Mesothelial cell of epicardium (in vitro differentiated cells): ENCODE data around the gene WDR87. TPM values are rescaled to one million over a fixed set of nuclear protein-coding genes. Genes with fewer than 3 reads are reported as not detected.
A peak's percentile ranks its signal among the peaks of the same experiment; 100 is the strongest.

Experiments used
- DNase-seq, 2 experiments: peaks; one replicate each; pipeline ENCODE4 v3.0.0; 2021; ENCODE audit warnings: low spot score in 2 of 2; ENCODE audit not compliant: unreplicated experiment in 2 of 2
- H3K27ac Mint-ChIP-seq: 2 replicates; pipeline ENCODE4 v1.8.0; 2021; ENCODE audit warnings: mixed read lengths
- H3K27me3 Mint-ChIP-seq: 2 replicates; pipeline ENCODE4 v1.8.0; 2021; ENCODE audit warnings: low read depth, mixed read lengths
- H3K36me3 Mint-ChIP-seq: 2 replicates; pipeline ENCODE4 v1.8.0; 2021; ENCODE audit warnings: mixed read lengths
- H3K4me1 Mint-ChIP-seq: 2 replicates; pipeline ENCODE4 v1.8.0; 2021; ENCODE audit warnings: mixed read lengths
- H3K4me3 Mint-ChIP-seq: 2 replicates; pipeline ENCODE4 v1.8.0; 2021; ENCODE audit warnings: mild to moderate bottlenecking, moderate library complexity, mixed read lengths
- H3K9me3 Mint-ChIP-seq: 2 replicates; pipeline ENCODE4 v1.8.0; 2021; ENCODE audit warnings: mixed read lengths
- total RNA-seq: library from RNA; stranded (reverse); gene quantifications from 3 replicates; pipeline ENCODE4 v1.2.1, GENCODE V29; 2021
- TF ChIP-seq, protein P1 (sequence below): fragments of 200-600 bp; sonication (generic); IDR thresholded peaks from one replicate; pipeline ENCODE4 v1.5.0; 2021; ENCODE audit warnings: antibody characterized with exemption; ENCODE audit not compliant: unreplicated experiment

The WDR87 gene
- total RNA-seq, 1 donor from 2014 or later: not detected

- H3K36me3 Mint-ChIP-seq: peaks cover 13% of the 10 kb centered on the region
- no peak overlapping the region for H3K4me3 Mint-ChIP-seq
- TF ChIP-seq, protein P1, sequence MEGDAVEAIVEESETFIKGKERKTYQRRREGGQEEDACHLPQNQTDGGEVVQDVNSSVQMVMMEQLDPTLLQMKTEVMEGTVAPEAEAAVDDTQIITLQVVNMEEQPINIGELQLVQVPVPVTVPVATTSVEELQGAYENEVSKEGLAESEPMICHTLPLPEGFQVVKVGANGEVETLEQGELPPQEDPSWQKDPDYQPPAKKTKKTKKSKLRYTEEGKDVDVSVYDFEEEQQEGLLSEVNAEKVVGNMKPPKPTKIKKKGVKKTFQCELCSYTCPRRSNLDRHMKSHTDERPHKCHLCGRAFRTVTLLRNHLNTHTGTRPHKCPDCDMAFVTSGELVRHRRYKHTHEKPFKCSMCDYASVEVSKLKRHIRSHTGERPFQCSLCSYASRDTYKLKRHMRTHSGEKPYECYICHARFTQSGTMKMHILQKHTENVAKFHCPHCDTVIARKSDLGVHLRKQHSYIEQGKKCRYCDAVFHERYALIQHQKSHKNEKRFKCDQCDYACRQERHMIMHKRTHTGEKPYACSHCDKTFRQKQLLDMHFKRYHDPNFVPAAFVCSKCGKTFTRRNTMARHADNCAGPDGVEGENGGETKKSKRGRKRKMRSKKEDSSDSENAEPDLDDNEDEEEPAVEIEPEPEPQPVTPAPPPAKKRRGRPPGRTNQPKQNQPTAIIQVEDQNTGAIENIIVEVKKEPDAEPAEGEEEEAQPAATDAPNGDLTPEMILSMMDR: no peak
- no peak overlapping the region for H3K27ac Mint-ChIP-seq
- DNase-seq: no peak
- H3K4me1 Mint-ChIP-seq: peaks cover 14% of the 10 kb centered on the region
- no peaks in the 10 kb centered on the region for H3K27me3 Mint-ChIP-seq
- peaks cover 2% of the 10 kb centered on the region for H3K9me3 Mint-ChIP-seq
Observed at GRCh38 chr19:37951816-37952210, 45.4 kb upstream of the WDR87 start.

DNA sequence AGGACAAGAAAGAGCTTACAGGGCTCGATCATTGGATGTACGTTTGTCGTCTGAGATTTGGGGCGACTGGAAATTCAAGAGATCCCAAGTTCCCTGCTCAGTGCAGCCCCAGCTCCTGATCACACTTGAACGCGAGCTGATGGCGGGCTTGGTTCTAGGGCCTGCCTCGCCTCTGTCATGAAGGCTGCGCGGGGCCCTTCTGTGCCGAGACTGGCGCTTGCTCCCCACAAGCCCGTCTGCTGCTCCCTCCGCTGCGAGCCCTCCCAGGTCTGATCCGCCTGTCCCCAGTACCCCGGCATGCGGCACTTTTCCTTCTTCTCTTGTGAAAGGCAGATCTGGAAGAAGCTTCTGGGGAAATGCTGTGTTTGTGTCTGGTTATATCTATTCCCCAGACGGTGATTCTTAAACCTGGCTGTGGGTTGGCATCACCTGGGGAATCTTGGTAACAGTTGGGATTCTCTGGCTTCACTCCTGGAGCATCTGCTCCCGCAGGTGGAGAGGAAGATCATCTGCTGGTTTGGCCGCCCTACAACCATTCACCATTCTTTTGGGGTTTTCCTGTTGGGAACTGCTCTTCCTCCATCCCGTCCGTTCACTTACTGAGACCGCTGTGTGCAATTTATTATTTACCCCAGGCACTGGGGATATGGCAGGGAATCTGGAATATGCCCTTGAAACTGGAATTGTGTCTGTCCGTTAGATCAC is 44.2 kb upstream of the WDR87 start:
- no peaks in the 10 kb centered on the region for H3K27me3 Mint-ChIP-seq
- TF ChIP-seq, protein P1: no peak
- no peak overlapping the region for H3K4me3 Mint-ChIP-seq
- no peak for DNase-seq
- peaks cover 12% of the 10 kb centered on the region for H3K36me3 Mint-ChIP-seq
- peaks cover 14% of the 10 kb centered on the region for H3K4me1 Mint-ChIP-seq
- no peak overlapping the region for H3K27ac Mint-ChIP-seq
- H3K9me3 Mint-ChIP-seq: no peaks in the 10 kb centered on the region

GRCh38 chr19:37948362-37948761 is 42.0 kb upstream of the WDR87 start:
- TF ChIP-seq, protein P1: no peak
- Mint-ChIP-seq H3K27ac (no peak overlapping the region), H3K36me3 (peaks cover 13% of the 10 kb centered on the region), H3K9me3 (no peaks in the 10 kb centered on the region), H3K27me3 (no peaks in the 10 kb centered on the region), H3K4me3 (no peak overlapping the region), H3K4me1 (peaks cover 4% of the 10 kb centered on the region)
- no peak for DNase-seq

DNA sequence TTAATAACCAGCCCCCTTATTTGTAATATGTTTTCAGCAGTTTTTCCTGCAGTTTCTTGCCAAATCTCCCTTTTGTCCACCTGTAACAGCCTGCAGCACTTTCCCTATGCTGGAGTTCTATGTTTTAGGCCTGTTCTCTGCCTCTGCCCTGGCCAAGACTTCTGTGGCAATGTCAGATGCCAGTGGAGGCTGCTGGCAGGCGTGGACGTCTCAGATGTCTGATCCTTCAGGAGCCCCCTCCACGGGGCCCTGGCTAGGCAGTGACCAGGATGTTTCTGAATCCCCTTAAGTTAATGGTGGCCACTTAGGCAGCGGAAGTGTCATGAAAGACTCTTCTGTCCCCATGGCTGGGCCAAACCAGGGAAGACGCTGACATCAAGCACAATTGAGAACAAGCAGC is 41.4 kb upstream of the WDR87 start:
- Mint-ChIP-seq H3K27ac (peak overlapping the region; percentile 32), H3K9me3 (no peaks in the 10 kb centered on the region), H3K27me3 (no peaks in the 10 kb centered on the region), H3K4me1 (no peaks in the 10 kb centered on the region), H3K4me3 (no peak overlapping the region), H3K36me3 (peaks cover 13% of the 10 kb centered on the region)
- DNase-seq: no peak
- TF ChIP-seq, protein P1: no peak

DNA sequence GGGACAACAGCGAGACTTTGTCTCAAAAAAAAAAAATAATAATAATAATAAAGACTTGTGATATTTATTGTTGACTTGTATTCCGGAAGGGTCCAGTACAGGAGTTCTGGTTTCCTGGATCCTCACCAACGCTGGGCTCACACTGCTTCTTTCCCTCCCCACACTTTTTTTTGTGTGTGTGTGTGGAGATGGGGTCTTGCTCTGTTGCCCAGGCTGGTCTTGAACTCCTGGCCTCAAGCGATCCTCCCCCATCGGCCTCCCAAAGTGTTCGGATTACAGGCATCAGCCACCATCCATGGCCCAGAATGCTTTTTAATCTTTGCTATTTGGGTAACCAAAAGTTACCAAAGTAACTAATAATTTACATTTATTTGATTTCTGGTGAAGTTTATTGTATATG is 39.7 kb upstream of the WDR87 start:
- Mint-ChIP-seq H3K4me3 (no peak overlapping the region), H3K27me3 (no peaks in the 10 kb centered on the region), H3K27ac (no peak overlapping the region), H3K4me1 (peaks cover 11% of the 10 kb centered on the region), H3K9me3 (no peaks in the 10 kb centered on the region), H3K36me3 (peaks cover 11% of the 10 kb centered on the region)
- DNase-seq: no peak
- TF ChIP-seq, protein P1: no peak
